ENCODE results near the gene MSLN.
"Not testable (repeated sequence)": the region's sequence is repeated elsewhere in the genome, so short reads cannot be mapped to it uniquely, and the experiment has no call there.

The MSLN gene

DNA sequence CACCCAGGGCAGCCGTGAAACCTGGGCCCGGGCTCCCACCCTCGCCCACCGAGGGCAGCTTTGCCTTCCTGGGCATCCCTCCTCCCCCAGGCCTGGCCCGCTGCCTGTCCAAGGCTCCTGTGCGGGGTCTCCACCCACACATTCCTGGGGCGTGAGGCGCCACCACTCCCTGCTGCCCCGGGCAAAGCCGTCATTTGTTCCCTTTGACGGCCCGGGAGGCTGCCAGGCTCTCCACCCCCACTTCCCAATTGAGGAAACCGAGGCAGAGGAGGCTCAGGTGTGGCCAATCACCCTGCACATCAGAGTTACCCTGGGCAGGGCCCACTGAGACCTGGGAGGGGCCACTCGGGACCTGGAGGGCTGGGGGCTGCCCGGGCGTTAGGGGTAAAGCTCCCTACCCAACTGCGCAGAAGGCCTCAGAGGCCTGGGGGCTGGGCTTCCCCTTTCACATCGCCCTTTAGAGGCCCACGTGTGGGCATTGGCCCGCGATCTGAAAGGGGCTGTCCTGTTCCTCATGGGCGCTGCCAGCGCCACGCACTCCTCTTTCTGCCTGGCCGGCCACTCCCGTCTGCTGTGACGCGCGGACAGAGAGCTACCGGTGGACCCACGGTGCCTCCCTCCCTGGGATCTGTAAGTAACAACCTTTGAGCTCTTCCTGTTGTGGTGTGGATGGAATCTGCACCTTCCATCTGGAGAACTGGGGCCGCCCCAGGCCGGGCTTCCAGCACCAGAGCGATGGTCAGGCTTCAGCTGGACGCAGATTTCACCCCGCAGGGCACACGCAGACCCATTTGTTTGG is at the start of gene MSLN:
TSS of gene MSLN (plus strand) at position 190 of the 799 bp plus-strand sequence. CDS start 1,947 bp downstream, outside the sequence.
- DNase-seq (no peak), ATAC-seq (no peak)

- ATAC-seq (no peak), DNase-seq (no peak)
Observed at GRCh38 chr16:711084-711483, 49.5 kb upstream of the MSLN start.

GRCh38 chr16:711548-712320 is 48.8 kb upstream of the MSLN start:
- peak; percentile 66 for ATAC-seq

GRCh38 chr16:712740-713250 is 47.7 kb upstream of the MSLN start:
- ATAC-seq, result not testable (repeated sequence)
- DNase-seq, result peak; percentile 77

More at GRCh38 chr16:711548-712320, 48.8 kb upstream of the MSLN start:
- peak; percentile 90 for DNase-seq

DNA sequence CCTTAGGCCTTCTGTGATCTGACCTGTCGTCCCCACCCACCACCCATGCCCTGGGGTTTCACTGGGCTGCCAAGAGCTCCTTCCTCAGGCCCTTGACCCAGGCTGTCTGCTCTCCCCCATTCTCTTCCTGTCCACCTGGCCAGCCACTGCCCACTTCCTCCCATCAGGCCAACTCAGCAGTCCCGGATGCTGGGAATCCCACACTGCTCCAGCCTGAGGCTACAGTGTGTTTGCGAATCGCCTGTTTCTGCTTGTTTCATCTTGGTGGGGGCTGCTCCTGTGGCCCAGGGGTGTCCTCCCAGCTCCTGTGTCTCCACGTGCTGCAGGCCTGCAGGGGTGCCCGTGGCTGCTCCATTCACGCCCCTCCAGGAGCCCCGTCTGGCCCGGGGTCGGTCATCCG is 46.5 kb upstream of the MSLN start:
- DNase-seq, result no peak
- ATAC-seq, result no peak

DNA sequence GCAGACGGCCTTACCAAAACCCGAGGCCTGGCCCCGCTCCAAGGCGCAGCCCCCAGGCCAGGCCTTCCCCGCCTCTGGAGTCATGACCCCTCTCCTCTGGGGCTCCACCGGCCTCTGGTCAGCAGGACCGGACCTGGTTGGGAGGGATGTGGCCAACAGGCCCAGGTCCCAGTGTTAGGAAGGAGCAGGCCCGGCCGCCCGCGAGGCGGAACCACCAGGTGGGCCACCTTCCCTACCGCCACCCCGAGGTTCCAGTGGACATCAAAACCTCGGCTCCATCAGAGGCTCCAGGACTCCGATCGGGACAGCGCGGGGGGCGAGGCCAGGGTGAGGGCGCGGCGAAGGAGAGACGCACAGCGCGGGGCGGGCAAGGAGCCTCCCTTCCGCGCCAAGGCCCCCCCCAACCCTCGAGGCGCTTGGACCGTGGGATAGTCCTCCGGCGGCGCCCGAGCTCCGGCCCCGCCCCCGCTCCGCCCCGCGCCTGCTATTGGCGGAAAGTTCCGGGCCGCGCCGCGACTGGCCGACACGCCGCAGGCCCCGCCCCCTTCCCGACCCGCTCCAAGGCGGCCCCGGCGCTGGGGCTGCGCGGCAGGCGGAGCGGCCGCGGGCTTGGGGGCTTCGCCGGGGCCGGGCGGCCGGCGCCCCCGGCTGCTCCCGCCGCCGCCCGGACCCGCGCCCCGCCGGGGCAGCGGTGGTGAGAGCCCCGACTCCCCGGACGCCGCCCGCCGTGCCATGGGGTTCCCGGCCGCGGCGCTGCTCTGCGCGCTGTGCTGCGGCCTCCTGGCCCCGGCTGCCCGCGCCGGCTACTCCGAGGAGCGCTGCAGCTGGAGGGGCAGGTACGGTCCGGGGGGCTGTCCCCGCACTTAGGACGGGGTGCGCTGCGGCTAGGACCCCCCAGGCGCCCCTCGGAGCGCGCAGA is 45.7 kb upstream of the MSLN start, which contains the start of gene METRN:
TSS of gene METRN (plus strand) at position 561 of the 919 bp plus-strand sequence. CDS start at position 733, 172 bp downstream.
- ATAC-seq (peak; percentile 84), DNase-seq (peak; percentile 97)

DNA sequence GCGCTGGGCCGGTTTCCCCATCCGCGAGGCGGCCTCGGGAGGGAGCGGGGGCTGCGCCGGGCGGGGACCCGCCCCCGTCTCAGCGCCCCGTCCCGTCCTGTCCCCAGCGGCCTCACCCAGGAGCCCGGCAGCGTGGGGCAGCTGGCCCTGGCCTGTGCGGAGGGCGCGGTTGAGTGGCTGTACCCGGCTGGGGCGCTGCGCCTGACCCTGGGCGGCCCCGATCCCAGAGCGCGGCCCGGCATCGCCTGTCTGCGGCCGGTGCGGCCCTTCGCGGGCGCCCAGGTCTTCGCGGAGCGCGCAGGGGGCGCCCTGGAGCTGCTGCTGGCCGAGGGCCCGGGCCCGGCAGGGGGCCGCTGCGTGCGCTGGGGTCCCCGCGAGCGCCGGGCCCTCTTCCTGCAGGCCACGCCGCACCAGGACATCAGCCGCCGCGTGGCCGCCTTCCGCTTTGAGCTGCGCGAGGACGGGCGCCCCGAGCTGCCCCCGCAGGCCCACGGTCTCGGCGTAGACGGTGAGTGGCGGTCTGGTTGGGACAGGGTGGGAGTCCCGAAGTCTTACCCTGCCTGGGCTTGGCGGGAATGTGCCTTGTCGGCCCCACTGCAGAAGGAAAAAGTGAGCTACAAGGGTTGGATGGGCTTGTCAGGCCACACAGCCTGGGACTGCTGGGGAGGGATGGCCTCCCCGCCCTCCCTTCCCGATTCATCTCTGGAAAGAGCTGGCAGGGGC is 44.9 kb upstream of the MSLN start:
- DNase-seq (peak; percentile 45), ATAC-seq (peak; percentile 1)

GRCh38 chr16:716200-716568 is 44.4 kb upstream of the MSLN start:
- ATAC-seq, result no peak
- DNase-seq, result no peak

DNA sequence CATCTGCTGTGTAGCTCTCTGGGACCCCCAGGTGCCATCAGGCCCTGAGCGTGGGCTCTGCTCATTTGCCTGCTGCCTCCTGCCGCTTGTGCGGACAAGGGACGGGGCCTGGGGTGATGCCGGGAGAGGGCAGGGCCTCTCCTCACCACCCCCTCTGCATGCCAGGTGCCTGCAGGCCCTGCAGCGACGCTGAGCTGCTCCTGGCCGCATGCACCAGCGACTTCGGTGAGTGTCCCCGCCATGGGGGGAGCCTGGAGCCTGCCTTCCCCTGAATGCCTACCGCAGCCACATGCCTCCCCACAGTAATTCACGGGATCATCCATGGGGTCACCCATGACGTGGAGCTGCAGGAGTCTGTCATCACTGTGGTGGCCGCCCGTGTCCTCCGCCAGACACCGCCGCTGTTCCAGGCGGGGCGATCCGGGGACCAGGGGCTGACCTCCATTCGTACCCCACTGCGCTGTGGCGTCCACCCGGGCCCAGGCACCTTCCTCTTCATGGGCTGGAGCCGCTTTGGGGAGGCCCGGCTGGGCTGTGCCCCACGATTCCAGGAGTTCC is 43.7 kb upstream of the MSLN start:
- ATAC-seq, result no peak

DNA sequence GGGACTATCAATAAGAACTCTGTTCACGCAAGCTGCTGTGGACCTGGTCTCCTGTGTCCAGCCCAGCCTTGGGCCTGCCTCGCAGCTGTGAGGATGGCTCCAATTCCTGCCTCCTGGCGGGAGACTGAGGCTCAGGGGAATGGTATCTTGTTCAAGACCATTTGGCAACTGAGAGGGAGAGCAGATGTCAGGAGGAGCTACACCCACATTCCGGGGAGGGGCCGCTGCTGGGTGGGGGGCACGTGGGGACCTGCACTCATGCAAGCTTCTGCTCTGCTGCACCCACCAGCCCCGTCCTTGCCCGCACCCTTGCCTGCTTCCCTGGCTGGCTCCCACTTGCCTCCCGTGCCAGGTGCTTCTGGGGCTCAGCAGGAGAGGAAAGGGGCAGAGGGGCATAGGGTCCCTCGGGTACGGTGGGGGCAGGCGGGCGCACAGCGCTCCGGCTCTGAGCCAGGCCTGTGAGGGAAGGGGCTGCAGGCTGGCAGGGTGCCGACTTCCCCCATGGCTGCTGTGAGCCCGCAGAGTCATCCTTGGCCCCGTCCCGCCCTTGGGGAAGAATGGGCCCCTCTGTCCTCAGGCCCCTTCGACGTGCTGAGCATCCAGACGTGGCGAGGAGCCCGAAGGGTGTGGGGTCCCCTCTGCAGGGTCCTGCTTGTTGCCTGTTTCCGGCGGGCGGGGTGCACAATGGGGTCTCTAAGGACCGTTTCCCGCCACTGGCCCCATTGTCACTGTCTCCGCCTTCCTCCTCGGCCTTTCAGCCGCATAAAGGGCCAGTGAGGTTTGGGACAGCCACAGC is 42.9 kb upstream of the MSLN start:
- DNase-seq (no peak), ATAC-seq (no peak)

More for the DNA sequence above, 43.7 kb upstream of the MSLN start:
- DNase-seq, result no peak

- DNase-seq, result no peak
- ATAC-seq, result no peak
Observed at GRCh38 chr16:718389-718788, 42.1 kb upstream of the MSLN start.

DNA sequence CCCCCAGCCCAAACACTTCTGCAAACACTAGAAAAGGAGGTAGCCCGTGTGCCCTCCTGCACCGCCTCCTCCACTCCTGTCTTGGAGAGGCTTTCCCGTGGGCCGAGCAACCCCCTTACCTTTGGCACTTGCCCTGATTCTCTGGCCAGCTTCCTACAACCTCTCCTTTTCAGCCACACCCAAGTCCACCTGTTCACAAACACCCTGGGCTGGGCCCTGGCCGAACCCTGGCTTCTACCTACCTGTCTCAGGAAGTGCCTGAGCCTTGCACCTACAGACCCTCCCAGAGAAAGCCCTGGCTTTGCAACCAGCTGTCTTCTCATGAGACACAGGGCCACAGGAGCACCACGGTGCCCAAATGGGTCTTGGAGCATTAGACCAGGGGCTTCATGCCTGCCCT is 41.6 kb upstream of the MSLN start:
- DNase-seq, result no peak
- no peak for ATAC-seq

GRCh38 chr16:719815-720446 is 40.6 kb upstream of the MSLN start:
- ATAC-seq (no peak), DNase-seq (no peak)

DNA sequence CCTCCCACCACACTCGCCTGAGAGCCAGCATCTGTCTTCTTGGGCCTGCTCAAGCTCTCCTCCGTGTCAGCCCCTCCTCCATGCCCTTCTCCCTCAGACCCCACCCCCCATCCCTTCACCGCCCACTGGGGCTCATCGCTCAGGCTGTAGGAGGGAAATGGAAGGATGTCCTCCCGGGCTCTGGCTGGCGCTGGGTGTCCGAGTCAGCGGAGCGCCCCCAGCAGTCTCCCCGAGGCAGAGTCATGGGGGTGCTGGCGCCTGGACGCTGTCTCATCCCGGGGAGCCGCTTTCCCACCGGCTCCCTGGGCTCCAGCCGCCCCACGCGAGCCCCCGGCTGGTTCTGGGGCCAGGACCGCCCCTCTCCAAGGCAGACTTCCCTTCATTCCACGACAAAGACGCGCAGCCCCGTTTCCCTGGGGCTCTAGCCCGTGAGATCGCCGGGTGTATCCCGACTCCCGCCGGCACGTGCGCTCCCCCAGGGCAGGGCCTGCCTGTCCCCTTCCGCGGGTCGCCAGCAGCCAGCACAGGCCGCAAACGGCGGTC is 40.0 kb upstream of the MSLN start:
- ATAC-seq (peak; percentile 62), DNase-seq (peak; percentile 76)

DNA sequence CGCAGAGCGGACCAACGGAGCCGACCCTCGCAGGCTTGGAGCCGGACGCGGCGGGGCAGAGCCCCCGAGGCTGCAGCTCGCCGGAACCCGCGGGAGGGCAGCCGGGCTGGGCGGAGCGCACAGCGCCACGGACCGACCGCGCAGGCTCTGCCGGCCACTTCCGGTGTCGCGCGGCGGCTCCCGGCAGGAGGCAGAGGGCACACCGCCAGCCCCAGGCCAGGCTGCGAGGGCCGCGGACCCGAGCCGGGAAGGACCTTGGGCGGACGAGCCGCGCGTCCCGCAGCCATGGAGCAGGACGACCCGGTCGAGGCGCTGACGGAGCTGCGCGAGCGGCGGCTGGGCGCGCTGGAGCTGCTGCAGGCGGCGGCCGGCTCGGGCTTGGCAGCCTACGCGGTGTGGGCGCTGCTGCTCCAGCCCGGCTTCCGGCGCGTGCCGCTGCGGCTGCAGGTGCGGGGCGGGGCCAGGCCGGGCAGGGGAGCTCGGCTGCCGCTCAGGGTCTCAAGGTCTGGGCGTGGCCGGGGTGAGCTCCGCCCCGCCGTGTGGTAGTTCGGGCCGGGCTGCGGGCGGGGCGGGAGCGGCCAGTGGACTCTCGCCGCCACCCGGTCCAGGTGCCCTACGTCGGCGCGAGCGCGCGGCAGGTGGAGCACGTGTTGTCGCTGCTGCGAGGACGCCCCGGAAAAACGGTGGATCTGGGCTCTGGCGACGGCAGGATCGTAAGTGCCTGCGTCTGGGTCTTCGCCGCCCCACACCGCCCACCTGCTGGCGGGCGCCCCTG is 39.4 kb upstream of the MSLN start, which contains the start of gene ANTKMT:
TSS of gene ANTKMT (plus strand) at position 157 of the 775 bp plus-strand sequence. CDS start at position 286, 129 bp downstream.
- DNase-seq (peak; percentile 88), ATAC-seq (peak; percentile 64)

GRCh38 chr16:721765-722540 is 38.6 kb upstream of the MSLN start:
- no peak for DNase-seq
- ATAC-seq, result no peak

GRCh38 chr16:722835-723633 is 37.5 kb upstream of the MSLN start:
- DNase-seq (no peak), ATAC-seq (no peak)
